Erythroblast (primary cell): ENCODE measurements around the gene RFFL.

Experiments used
- GATA1 ChIP-seq: IDR thresholded peaks from 2 replicates; pipeline ENCODE4 v1.6.1; 2011; ENCODE audit warnings: low read depth, mild to moderate bottlenecking, control low read depth, low read length, moderate library complexity
- POLR2A ChIP-seq: IDR thresholded peaks from 2 replicates; pipeline ENCODE4 v1.6.1; 2011; ENCODE audit warnings: mild to moderate bottlenecking, low read length

GRCh38 chr17:35044181-35044580 lies 19.3 kb downstream of the RFFL start:
- TF ChIP-seq POLR2A: no peak
- TF ChIP-seq GATA1: no peak
